ENCODE results near the gene EBF3.

Gene EBF3

DNA sequence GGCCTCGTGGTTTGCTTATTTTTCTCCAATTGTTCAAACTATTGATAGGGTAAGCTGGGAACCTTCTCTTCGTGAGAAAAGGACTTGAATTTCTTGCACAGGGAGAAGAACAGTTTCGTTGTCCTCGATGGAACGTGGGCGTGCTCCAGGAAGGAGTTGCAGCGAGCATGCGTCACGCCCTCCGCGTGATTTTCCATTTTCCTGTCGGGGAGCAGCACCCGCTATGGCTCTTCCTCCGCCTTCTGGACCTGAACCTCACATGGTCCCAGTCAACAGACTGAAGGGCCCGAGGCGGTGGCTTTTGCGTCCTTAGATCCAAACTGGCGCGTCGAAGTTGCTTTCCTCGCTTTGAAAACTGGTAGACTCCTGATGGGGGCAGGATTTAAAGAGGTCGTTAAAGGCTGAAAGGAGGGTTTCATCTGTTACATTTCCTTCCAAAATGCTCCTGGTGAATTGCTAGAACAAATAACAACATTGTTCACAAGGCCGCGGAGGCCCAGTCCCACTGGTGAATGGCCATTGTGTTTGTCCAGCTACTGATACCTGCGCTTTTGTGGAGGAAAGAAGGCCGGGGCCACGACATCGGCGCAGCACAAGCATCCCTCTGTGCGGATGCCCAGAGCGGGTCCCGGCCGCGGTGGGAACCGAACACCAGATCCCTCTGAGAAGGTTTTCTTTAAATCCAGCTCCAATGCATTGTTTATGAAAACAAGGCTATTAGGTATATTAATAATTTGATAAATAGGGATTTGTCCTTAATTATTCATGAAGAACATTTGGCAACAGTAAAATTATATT lies 75.9 kb downstream of the EBF3 start:
- DNase-seq, result no peak

DNA sequence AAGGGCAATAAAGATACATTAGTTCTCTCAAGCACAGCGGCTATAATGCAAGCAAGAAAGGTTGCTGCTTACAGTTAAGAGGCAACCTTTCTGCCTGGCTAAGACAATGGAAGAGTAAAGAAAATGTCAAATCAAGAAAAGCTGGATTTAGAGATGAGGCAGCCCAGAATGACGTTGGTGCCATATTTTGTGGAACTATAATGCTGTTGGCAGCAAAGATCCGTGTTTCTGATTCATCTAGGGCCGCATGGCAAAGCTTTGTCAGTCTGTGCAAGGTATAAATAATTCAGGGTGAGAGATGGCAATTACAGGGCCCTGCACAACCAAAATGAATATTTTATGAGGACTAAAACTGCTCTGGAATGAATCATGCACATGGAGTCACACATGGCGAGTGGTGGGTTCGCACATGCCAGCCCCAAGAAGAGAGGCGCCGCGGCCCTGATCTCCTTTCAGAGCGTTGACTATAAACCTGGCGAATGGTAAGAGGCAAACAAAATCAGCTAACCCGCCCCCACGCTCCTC lies 76.6 kb downstream of the EBF3 start:
- DNase-seq, result no peak

DNA sequence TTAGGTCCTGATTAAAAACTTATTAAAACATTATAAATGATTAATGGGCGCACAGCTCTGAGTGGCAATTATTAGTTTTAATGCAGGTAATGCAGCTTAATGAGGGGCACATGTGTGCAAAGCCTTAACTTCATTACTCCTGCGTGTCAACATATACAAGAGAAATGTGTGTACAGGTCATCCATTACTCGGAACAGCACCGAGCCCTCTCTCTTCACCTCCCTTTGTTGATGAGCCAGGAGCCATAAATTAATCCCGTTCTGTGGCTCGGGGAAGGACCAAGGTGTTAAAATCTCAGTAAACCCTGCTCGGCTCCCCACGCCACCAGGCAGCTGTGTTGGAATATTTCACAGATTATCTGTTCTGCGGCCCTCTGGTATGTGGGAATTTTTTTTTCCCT lies 77.8 kb downstream of the EBF3 start:
- no peak for DNase-seq

DNA sequence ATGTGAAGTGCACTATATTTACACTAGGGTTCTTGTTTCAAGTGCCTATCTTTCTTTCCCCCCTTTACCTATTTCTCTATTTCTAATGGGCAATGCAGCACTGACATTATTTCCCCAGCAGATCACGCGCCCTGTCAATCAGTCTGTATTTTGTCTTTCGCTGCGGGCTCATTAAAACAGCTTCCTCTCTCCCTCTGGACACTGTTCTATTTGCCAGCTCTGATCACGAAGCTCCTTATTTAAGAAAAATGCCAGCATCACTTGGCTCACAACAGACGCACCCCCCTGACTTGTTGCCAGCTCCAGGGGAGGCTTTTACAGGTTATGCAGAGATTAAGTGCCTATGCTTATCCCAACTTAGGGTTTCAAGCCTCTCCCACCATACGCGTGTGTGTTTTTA lies 78.5 kb downstream of the EBF3 start:
- no peak for DNase-seq

DNA sequence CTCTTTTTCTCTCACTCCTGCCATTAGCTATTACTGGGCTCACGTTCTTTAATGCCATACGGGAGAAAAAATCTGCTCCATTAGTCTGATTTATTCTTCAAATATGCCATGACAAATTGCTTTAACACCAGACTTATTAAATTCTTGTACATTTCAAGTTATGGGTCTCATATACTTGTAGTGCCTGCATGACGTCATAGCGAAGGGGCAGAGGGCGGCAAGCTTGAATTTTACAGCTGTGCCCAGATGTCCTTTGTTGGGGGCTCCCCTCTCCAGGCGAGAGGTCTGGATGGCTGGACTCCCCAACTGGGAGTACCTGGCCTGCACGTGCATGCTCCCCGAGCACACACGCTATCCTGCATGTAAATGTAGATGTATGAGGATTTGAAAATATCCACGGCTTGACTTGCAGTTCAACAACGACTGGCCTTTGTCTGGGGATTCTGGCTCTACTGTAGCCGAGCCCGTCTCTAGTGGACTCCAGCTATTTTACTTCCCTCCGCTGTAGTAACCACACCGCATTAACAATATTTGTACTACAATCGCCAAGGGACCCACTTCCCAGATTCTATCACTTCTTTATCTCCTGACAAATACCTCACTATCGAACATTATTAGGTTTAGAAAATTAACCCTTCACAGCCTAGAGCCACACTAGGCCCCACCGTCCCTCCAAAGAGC lies 79.5 kb downstream of the EBF3 start:
- DNase-seq, result no peak

DNA sequence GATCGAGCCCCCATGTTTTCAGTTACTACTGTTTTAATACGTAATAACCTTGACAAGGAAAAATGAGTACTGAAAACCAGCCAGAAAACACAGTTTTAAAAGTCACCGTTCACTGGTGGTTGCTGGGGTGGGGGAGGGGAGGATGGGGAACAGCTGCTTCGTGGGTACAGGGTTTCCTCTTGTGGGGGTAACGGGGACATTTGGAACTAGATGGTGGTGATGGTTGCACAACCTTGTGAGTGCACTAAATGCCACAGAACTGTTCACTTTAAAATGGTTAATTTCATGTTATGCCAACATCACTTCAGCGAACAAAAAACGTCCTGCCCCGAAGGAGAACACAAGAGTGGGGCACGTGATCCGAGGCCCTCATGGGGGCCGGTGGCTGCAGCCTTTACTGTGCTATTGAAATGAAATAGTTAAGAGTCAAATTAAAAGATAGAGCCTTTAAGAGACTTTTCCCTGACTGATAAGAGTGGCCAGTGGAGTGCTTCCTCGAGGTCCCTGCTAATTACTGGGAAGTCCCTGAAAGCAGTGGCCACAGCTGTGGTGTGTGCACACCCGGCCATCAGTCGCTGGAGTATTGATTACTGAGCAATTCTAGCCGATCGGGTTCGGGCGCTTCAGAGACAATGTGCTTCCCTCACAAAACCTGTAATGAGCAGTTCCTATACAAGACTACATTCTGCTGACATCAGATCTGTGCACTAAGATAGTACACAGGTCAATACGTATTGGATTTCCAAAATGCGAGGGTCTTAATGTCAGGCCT lies 80.3 kb downstream of the EBF3 start:
- DNase-seq, result no peak

DNA sequence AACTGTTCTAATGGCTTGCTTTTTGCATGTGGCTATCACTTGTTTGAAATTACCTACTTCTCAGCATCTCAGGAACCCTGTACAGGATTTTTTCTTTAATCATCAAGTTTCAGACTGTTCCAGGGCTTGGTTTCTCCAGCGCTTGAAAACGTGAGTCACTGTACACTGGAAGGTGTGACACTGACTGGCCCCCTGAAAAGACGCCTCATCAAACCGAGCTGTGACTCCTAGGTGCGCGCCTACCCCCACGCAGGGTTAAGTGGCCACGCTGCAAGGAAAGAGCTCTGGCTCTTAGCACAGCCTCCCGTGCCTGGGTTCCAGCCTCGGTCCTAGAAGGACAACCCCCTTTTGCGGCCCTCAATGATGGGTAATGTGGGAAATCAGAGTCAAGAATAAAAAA lies 81.0 kb downstream of the EBF3 start:
- no peak for DNase-seq

DNA sequence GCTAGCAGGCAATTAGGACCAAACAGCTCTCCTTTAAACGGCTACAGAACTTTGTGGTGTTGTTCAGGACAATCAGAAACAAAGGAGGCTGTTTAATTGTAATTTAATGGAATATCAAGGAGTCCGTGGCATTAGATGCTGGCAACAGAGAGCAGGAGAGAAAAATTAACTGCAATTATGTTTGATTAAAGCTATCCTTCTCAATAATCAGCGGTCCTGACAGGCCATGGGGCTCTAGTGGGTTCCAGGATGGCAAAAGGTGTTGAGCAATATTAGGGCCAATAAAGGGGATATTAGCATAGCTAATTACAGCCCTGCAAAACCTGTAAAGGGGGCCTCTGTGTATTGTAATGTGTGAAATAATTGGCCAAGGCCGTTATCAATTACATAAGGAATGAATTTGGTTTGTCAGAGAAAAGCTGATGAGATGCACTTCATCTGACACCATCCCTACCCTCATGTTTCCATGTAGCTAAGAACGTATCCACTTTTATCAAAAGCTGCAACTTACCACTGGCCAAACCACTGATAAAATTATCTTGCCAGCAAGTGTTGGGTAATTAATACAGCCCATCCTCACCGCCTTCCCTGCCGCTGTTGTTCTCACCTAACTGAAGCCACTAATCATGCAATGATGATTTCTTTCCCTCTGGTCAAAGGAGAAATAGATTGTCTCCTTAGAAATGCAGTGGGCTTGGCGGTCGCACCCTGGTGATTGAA lies 81.6 kb downstream of the EBF3 start:
- DNase-seq, result no peak

DNA sequence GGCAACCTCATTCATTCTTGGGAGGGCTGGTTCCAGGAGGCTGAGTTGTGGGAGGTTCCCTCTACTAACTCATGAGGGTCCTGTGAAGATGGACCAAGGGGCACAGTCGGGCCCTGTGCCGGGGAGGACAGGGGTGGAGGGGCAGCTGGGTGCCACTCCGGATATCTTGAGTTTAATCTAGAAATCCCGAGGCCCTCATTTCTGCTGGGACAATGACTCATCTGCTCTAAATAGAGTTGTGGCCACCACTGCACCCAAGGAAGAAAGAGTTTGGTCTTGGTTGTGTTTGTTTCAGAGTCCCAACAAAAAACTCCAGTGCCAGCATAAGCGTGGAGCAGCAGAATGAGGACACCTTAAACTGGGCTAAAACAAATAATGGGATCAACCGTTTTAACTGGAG lies 82.4 kb downstream of the EBF3 start:
- no peak for DNase-seq

DNA sequence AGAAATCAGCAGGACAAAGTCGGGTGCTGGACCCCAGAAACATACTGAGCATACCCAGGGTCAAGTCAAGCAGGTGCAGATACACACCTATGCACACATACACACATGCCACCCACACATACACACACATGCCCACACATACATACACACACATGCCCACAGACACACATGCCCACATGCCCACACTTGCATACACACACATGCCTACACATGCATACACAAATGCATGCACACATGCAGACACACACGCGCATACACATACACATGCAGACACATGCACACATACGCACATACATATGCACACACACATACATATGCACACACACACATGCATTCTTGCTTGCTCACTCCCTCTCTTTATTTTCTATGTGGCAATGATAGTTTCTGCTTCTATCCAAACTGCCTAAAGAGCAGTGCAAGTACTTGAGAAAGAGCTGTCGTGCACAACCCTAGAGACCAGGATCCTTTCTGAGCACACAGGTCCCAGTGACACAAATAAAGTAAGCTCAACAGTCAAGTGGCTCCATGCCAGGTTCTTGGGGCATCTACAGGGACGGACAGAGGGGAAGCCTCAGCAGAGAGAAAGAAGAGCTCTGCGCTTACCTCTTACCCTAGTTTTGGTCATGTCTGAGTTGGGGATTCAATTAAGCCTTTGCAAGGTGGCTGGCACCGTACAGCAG lies 83.7 kb downstream of the EBF3 start:
- no peak for DNase-seq

DNA sequence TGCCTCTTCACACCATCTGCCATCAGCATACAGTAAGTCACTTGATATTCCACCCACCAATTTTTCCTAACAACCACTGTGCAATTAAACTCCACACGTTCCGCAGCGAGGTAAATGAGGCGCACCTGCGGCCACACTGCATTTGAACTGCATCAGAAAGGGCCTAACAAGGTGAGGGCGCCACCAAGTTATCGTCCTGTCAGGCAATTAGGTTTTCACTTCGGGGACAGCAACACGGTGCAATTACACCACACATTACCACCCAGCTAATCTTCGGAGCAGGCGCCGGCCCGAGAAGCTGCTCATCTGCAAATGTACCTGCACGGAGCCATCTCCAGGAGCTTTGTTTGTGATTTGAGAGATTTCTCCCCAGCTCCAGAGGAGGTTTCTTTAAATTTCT lies 84.4 kb downstream of the EBF3 start:
- DNase-seq, result no peak

DNA sequence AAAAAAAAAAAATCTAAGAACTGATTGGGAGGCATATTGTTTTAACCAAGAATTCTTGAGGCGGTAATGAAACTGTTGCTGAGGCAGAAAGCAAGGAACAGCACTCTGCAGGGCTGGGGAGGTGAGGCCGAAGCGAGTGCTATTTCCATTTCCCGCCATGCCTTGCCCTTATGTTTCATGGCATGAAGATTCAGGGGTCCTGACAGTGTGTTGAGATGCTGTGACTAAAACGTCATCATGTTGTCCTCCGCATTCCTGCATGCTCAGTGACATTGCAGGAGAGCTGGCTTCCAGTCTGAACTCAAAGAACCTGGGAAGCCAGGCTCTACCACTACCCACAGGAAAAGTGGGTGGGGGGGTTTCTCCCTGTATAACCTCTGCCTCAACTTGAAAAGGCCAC lies 85.2 kb downstream of the EBF3 start:
- DNase-seq, result no peak

DNA sequence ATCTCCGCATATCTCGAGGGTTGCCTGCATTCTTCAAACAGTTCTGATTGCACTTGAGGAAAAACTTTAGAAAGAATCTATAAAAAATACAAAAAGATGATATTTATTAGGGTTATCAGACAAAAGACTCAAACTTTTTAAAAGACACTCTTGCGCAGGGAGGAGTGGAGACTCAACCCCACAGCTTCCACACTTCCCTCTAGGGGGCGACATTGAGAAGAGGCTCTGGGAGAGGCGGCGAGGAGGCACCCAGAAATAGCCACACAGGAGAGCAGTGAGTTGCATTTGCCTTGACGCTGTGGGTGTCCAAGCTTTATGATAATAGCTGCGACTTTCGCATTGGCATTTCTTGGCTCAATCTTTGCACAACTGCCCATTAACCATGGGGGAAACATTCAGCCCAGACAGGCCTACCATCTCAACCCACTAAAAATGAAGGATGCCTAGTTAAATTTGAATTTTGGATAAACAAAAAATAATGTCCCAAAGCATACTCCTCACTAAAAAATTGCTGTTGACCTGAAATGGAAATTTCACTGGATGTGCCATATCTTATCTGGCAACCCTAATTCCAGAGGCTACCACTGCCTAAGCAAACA lies 86.2 kb downstream of the EBF3 start:
- no peak for DNase-seq

DNA sequence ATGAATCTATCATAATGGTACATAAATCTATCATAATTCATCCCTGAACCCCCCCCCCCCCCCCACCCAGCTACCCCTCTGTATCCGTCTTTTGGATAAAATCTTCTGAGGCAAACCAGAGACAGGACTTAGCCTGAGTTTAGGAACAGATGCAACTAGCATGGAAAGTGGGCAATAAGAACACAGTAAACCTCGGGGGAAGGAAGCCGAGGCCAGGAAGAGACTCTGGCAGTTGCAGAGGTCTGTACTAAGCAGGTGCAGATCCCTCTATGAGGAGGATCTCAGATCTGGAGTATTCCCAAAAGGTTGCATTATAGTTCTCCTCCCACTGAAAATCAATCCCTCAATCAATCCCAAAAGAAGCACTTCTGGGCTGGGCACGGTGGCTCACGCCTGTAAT lies 87.2 kb downstream of the EBF3 start:
- DNase-seq, result no peak

DNA sequence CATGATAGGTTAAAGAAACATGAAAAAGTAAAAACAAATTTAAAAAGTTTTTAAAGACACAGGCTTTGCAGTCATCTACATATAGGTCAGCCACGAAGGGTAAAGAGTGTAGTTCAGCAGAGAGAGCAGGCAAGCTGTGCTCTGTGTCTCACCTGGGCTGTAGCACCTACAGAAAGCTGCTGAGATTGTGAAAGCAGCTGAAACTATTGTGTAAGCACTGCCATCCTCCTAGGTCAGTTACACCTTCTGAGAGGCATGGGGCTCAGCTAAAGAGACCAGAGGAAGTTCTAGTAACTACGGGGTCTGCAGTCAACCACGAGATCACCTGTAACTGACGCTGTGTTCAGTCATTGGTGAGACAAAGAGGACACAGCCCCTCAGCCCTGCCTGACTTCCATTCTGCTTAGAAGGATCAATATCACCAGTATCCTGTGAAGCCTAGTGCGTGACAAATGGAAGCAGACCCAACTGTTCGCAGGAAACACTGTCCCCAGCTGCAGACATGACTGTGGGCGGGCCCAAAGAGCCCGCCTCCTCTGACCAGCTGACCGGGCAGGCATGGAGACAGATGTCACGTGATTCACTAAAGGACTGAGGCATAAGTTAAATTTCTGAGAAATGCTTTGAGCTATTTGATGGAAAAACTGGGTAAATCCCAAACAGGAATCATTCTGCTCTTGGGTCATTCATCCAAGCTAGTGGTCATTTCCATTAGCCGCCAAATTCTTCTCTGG lies 87.9 kb downstream of the EBF3 start:
- no peak for DNase-seq

DNA sequence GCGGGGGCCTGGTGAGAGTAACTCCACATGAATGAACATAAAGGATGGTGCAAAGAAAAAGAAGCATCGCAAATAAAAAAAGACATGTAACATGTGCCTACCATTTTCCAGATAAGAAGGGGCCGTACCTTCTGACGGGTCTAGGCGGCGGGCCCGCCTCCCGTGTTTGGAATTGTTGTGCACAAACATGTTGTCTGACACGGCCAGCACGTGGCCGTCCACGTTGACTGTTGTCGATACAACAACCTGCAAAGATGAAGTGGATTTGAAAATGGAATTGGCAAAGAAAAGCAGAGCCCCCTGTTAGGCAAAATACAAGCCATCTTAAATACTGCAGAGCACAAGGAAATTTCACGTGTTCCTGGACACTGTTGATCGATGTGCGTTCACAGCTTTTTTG lies 90.7 kb downstream of the EBF3 start:
- DNase-seq, result no peak

DNA sequence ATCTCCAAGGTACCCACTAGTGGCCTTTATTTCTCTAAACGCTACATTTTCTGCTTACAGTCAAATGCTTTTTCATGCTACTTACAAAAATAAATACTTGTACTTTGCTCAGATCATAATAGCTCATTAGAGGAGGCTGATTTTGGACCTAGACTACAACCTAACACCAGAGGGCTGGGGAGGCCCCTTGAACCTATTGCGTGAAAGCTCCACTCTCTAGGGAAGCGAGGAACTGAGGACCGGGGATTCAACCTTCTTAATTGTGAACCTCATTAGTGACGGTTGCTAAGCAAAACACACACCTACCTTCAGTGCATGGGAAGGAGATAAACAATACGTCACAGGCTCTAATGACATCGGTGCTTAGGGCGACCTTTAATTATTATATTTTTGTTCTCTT lies 92.1 kb downstream of the EBF3 start:
- DNase-seq, result no peak

DNA sequence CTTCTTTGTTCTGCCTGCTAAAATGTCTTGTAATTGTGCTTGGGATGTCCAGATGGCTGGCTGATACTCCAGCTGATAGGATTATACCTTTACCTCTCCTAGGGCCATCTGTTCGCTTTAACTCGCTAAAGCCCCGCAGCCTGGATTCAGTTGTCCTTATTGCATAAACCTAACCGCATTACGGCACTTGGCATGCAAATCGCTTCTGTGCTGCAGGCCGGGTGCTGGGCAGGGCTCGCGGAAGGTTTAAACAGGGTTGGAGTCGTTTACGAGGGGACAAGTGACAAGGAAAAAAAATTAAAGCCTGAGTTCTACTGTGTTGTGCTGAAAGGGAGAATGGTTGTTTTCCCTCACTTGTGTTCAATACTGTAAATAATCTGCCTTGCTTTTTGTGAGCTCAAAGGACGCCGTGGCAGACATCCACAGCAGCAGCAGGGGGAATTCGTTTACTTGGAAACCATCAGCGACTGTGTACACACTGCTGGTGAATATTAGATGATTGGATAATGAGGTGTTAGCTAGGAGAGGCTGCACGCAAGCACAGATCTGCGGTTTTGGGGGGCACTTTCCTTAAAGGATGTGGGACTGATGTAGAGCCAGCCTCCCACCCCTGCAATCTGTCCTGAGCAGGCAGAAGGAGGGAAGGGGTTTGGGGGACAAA lies 93.0 kb downstream of the EBF3 start:
- no peak for DNase-seq

DNA sequence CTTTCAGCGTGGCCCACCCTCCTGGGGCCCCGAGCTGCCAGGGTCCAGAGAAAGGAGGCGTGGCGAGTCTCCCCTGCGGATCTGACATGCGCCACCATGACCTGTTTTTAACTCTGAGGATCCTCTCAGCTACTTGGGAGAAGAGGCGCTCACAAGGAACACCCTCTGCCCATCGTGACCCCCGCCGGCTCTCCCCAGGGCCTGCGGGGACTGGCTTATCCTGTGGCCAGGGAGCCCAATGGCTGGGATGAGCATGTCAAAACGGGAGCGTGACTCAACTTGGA lies 93.7 kb downstream of the EBF3 start:
- DNase-seq, result no peak

DNA sequence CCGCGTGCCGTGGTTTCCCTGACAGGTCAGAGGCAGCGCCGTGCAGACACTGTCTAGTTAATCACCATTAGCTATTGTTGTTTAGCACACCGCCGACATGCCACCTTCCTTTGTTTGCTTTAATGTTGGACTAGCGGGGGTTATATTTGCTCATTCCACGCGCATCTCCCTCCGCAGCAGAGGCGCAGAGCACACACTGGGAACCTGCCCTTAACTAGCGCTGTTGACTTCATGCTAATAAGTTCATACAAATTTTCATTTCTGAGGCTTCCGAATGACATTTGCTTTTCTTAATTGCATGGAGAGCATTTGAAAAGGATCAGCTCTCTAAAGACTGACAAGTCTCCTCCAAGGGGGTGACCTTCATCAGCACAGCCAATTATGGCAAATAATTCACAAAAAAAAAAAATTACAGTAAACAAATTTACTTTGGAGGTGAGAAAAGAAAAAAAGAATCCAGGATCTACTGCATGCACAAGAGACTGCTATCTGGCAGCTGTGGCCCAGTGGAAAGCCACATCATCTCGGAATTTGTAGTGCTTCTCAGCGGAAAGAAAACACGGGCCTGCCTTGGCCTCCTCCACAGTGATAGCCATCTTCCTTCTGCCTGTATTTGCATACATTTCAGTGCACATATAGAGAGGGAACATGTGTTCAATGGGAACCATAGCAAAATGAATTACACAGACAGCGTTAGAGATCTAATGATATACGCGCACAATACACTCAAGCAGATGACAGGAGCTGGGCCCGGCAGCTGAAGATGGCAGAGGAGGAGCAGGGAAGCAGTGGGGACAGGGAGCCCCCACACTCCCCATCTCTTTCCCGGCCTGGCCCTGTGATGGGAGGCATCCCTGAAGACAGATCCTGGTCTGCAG lies 94.2 kb downstream of the EBF3 start:
- no peak for DNase-seq

Data from hippocampal formation (tissue), 2 donors.